Stimulated activated CD8-positive, alpha-beta memory T cell treated with anti-CD3 and anti-CD28 coated beads, Interleukin-4, amount 100 ng/mL, for 48 hours (primary cell): ENCODE results near the gene ERG.

Experiments used
- DNase-seq: peaks from one replicate; pipeline ENCODE4 v3.0.0-alpha.2; 2020

Gene ERG

DNA sequence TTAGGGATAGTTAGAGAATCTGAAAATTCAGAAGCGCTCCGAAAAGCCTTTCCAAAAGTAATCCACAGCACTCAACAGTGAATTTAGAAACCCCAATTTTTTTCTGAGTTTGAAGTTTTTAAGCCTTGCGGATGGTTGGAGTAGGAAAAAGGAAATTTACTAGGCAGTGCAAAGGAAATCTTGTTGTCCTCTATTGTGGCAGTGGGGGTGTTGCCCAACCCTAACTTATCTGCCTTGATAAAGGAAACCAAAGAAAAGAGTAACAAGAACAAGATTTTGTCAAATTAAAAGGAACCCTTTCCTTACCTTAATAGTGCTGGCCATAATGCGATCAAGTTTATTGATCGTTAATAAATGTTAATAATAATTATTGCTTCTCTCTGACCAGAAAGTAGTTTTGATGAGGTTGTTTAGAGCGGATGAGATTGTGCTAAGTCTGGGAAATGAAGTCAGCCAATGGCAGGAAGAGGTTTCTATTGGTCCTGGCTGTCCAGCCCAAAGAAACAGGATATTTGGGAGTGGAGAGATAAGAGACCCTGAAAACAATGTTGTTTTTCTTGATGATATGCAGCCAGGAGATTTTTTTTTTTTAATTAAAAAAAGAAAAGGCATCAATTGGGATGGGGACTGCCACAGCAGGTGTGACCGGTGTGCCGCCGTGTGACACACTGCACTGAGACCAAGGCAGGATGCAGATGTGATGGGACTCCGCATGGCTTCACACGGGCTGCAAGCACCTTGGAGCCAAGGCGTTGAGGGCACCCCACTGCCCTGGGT lies at the start of gene ERG:
TSS of gene ERG (minus strand) at position 421 of the 777 bp plus-strand sequence. CDS start at position 324, 97 bp downstream.
- DNase-seq, result no peak

- DNase-seq, result no peak
Observed at GRCh38 chr21:38544661-38545060, 46.4 kb upstream of the ERG start.

DNA sequence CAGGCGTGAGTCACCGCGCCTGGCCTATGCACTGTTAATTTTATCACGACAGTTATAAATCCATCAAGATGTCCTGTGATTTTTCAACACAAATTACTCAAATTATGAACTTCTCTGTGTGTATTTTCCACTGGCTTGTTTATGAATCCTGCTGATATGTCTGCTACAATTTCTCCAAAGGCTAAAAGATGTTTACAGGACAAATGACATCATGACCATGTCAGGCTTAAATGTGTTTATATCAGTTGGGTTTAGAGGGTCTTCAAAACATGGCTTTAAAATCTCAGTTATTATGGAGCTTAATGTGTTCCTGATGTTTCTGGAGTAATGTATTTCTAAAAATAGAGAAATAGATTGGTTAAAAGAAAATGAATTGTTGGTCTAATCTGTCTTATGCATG lies 44.0 kb upstream of the ERG start:
- DNase-seq, result no peak

GRCh38 chr21:38538353-38538752 lies 40.1 kb upstream of the ERG start:
- DNase-seq, result no peak

GRCh38 chr21:38534591-38534990 lies 36.3 kb upstream of the ERG start:
- no peak for DNase-seq

DNA sequence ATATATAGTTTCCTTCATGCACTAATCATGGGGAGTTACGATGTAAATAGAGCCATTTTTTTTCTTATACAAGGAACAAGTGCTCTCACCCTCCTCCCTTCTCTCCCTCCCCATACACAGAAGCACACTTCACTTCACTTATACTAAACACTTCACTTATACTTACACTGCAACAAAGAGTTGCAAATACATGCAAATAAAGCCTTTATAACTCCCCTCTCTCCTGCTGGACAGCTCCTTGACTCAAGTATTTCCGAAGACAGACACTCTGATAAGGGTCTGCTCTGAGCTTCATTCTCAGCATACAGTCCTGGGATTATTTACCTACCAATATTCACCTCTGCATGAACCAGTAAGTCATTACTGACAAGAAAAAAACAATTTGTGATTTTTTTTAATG lies 35.6 kb upstream of the ERG start:
- DNase-seq, result no peak

DNA sequence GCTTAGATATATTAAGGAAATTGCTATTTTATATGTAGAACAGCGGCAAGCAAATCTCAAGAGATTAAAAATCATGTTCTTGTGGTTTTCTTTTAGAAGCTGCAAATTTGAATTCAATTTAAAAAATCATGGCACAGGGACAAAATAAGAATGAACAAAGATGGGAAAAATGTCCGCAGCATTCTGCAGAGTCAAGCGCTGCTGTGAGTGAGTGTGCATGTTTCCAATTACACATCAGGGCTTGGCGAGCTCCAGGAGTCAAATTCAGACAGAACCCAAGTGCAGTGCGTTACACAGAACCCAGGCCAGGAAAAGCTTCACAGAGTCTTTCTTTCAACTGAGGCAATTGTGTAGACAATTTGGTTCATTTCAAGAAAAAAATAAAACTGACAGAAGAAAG lies 33.3 kb upstream of the ERG start:
- no peak for DNase-seq

DNA sequence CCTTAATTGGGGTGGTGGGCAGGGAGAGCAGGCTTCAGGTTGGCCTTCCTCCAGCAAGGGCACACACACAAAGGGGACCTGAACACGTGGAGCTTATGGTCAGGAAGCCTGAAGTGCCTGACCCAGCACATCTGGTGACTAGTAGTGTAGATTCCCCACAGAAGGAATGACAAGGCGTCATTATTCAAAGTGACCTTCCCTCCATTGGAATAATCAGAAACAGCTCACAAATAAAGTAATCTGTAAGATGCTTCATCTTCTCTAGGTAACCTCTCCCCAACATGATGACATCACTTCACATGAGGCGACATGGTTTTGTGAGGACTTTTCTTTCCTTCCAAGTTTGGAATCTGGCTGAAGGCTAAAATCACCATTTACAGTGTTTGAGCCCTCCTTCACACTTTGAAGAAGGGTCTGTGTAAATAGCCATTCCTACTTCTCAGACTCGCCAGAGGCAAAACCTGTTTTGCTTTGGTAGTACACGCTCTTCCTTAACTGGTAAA lies 32.8 kb upstream of the ERG start:
- DNase-seq, result no peak

DNA sequence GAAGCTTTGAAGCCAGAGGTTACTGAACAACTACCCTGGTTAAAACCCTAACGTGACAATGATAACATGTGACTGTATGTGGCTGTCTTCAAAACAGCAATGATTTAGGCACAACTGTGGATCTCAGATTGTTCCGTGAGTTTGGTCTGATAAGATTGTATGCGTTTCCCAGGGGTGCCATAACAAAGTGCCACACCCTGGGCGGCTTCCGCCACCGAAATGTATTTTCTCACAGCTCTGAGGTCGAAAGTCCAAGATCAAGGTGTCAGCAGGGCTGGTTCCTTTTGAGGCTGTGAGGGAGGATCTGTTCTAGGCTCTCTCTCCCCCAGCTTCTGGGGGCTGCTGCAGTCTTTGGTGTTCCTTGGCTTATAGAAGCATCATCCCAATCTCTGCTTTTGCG lies 29.5 kb upstream of the ERG start:
- no peak for DNase-seq

DNA sequence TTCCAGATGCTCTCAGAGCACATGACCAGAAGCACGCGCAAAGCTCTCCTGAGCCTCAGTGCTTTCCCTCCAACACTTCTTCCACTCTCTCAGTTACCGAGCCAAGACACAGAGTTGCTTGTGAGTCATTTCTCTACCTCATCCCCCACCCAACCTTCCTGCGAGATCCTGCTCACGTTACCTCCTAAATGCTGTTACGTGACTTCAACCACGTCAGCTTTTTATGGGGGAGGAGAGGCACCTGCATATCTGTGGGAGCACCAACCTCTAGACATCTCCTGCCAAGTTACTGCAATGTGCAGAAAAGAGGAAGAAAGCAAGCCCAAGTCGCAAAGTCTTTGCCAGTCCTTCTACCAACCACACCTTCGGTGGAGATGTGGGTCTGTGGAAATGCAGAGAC lies 27.2 kb upstream of the ERG start:
- DNase-seq, result no peak

DNA sequence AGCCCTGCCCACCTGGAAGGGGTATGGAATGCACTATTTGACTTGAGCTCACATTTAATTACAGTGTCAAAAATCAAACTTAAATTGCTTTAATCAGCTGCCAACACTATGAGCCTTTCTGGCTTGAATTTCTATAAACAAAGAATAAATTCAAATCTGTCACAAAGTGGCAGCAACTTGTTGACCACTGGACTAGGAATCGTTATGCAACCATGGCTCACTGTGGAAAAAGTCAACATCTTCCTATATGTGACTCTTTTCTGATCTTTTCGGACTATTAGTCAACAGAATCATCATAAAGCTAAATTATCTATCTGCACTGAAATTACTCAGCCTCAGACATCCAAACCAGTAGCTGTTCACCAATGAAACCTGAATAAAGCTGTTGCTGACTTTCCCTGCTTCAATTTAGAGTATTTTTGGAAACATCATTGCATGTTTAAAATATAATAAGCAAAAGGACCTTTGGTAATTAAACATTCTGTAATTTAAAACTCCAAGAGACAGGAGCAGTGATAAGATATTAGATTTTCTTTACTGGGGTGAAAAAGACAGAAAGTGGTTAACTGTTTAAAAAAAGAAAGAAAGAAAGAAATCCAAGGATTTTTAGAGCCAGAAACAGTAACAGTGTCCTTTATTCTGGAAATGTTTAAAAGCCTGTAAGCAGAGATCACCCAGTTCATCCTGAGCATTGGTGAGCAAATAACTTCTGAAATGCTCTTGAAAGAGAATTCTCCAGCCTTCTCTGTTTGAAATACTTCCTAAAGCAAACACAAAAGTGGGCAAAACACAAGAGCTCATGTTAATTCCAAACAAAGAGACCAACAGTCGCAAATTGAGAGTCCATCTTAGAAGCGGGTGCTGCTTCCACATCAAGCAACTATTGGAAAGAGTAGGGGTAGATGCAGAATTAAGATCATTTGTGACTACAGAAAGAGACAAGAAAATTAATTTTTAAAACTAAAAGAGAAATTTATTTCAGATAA lies 26.2 kb upstream of the ERG start:
- DNase-seq, result no peak

GRCh38 chr21:38520511-38520910 lies 22.2 kb upstream of the ERG start:
- DNase-seq, result no peak

GRCh38 chr21:38511662-38512243 lies 13.5 kb upstream of the ERG start:
- DNase-seq, result no peak

GRCh38 chr21:38511198-38511597 lies 12.9 kb upstream of the ERG start:
- no peak for DNase-seq

DNA sequence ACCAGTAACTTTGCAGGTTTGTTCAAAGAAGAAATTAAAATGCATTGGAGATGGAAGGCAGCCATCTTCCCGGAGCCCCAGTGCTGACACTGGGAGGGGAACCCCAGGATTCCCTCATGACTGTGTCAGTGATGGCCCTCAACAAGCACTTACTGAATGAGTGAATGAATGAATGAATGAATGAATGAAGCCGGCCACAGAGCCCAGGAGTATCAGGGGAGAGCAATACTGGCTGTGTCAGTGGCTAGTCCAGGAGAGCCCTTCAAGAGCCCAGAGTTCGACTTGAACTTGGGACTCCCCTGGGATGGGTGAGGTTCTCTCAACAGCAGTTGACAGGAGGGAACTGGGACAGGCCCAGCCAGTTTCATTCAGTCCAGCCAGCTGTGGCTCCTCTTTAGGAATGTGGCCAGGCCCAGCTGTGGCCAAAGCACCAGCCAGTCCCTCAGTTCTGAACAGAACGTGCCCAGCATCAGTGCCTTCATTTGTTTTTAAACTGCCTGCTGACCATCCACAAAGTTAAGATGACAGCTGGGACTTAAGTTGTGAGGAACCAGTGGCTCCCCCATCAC lies 9.2 kb upstream of the ERG start:
- no peak for DNase-seq

DNA sequence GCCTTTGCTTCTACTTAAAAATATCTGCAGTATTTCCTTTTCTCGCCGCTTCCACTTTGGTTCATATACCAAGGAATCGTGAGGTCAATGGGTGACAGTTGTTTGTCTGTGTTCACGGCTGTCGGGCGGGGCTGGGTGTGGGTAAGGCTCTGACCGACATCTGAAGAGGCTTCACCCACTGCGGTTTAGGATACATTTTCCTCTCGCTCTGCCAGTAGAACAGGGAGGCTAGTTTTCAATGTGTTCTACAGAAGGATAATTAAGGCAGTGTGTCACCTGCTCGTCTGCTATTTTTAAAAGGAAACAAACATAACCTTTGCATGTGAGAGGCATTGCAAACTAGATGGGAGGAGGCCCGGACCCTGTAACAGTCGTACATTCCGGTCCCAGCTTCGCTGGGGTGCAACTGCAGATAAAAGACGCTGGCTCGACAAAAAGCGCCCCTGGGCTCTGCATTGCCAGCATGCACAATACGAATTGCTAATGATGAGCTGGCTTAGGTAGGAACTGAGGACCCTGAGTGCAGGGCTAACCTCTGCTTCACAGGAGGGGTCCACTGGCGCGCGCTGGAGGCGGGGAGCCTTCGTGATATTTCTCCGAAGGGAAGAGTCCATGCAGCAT lies 8.5 kb upstream of the ERG start:
- DNase-seq, result no peak

DNA sequence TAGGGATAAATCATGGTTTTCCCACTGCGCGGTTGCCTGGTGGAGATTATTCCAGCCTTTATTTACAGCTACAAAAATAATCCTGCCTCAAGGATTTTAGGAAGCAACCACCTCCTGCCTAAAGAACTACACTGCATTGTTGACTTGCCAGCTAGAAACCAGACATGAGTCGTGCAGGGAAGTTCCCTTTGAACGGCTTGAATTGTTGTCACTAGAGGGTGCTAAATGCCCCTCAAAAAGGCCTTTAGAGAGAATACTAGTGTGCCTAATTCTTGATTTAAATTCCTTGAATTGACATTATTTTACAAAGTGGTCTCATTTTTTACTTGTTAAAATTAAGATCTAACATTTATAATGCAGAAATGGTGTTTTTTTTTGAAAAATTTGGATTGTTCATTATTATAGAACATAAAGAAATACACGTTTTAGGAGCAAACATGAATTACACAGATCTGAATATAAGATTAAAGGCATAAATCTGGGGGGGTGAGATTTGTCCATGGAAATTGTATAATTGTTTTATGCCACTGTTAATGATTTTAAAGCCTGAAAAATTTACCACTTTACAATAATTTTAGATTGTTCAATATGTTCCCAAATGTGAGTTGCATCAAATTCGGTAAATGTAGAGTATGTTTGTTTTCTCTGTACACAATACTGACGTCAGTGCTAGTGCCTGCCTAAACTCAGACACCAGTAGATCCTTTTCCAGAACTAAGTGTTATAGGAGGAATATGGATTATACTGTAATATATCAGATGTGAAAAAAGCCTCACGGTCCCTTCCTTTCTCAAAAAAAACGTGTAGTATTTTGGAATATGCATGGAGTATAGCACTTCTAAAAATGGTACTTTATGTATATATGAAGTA lies 7.6 kb upstream of the ERG start:
- no peak for DNase-seq

DNA sequence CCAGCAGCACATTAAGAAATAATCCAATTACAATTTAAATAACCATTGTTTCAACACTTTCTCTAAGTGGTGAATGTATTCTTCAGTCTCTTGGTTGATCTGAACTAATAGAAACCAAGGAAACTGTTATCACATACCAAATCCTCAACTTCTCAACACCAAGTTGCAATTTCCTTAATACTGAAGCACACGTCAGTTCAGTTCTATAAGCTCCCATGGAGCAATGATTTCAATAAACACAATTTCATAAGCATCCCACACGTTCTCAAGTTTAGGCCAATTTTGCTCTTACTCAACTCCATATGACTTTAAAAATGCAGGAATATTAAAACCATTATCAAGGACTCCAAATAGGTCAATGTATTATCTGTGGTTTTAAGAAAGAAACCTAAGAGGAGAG lies 5.8 kb upstream of the ERG start:
- no peak for DNase-seq

DNA sequence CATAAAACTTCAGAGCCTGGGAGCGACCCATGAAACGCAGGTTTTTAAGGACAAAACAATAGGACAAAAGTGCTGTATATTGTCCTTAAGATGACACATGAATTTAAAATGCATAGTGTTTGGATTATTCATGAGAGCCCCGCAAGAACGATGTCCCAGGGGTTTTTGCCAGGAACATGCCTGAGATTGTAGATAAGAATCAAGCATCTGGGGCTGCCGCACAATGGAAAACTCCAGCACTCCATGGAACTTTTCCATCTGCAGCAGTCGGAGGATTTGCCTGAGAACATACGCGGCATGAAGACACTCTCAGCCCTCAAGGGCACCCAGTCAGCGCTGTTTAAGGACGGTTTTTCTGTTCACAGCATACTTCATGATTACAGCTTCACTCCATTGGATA lies 5.3 kb upstream of the ERG start:
- DNase-seq, result no peak

DNA sequence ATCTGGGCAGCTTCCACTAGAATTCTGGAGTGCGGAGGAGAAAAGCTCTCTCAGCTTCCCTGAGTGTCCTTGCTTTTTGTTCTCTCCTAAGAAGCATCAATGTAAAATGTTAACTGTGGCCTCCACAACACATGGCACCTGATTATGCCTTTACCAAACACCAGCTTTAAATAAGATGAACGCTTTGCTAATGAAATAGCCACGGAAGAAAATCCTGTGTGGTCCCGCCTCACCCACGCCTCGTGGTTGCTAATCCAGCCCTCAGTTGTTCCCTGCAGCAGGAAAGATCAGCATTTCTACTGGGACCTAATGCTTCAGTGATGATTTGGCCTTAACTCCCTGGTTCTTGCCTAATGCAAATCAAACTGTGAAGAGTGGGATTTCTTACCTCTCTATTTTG lies 1.8 kb upstream of the ERG start:
- no peak for DNase-seq

GRCh38 chr21:38499296-38499695 lies 1.0 kb upstream of the ERG start:
- no peak for DNase-seq

DNA sequence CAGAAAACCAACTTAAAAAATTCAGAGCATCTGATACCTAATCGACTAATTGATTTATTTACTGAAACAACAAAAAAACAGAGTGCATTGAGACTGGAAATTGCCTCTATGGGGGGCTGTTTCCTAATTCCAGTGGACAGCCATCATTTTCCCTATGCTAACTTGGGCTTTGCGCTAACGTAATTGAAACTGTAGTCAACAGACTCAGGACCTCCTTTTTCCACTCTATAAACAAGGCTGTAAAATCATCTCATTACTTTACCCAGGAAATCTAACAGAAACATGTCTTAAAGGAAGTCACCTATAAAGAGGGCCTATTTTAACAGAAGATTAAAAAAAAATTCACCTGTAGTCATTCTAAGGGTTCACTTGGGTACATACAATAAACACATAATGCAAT lies 2.1 kb downstream of the ERG start:
- DNase-seq, result no peak
